Stimulated activated CD4-positive, alpha-beta T cell treated with anti-CD3 and anti-CD28 coated beads, Interleukin-4, amount 100 ng/mL, for 48 hours (primary cell): ENCODE data around the gene SPDYE4.

Experiments used
- DNase-seq, 2 donors: peaks; one replicate each; pipeline ENCODE4 v3.0.0-alpha.2; 2020; ENCODE audit warnings: low read depth in 2 of 2

Gene SPDYE4

DNA sequence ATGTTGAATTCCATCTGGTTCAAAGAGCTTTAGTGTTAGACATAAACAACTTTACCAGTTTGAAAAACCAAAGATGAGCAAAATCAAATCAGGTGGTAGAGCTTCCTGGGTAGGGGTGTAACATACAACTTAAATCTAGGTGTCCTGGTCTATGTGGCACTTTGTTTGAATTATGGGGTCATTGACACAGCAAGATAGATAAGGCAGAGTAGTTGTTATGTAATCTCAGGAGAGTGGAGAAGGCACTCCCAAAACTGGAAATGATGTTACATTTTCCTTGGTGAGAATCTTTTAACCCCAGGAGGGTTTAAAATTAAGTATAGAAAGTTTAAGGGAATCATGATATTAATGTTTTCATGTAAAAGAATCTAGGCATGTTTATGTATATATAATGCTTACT lies 45.6 kb downstream of the SPDYE4 start:
- DNase-seq, result no peak

DNA sequence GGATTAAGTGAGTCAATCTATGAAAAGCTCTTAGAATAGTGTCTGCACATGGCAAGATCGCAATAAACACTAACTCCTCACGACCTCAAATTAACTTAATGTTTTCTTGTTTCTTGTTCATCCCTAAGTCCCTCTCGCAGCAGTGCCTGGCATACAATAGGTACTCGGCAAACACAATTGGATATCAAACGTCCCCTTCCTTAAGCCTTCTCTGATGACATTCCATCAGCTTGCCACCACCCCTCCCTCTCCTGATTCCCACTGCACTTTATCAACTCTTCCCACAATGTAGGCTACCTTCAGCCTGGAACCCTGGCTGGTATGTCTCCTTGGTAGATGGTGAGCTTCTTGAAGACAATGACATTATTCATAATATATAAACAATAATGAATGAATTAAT lies 47.1 kb downstream of the SPDYE4 start:
- no peak for DNase-seq

DNA sequence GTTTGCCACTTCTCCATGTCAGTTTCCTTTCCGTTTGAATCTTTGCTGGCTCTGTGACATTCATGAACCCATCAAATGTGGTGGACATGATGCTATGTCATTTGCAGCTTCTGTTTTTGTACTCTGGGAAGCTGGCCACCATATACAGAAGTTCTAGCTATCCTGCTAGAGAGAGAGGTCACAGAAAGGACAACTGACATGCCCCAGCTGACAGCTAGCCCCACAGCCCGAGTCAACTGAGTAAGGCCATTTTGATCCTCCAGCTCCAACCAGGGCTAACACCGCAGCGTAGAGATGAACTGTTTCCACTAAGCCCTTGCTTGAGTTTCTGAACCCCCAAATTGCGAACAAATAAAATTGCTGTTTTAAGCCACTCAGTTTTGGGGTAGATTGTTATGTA lies 47.5 kb downstream of the SPDYE4 start:
- DNase-seq, result no peak

DNA sequence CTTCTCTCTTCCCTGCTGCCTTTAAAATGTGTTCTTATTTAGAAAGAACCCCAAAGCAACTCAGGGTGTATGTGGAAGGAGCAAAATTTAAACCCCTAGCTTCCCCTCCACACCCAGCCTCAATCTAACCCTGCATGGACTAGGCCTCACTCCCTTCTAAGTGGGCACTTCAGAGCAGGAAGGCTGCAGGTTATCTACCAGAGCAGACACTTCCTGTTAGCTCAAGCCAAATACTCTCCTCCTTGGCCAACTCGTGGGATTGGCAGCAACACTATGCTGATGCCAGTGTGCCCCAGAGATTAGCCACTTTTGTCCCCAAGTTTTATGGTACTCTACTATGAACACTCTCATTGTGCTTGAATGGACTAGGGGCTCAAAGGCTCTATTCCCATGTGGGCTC lies 49.3 kb downstream of the SPDYE4 start:
- no peak for DNase-seq

DNA sequence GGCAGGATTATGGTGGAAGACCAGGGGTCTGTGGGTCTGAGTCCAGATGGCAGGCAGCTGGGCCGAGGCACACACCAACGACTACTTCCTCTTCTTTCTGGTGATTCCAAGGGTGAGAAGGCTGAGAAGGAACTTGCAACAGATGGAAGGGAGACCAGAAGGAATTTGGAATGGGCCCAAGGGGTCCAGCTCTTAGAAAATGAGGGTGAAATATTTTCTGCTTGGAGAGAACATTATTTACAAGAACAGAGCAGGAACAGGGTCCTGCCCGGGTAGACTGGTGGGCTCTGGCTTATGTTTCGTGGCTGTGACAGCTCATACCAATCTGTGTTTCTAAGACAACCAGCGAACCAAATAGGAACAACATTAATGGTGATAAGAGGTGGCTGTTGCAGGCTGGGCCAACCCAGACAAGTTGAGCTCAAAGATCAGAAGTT lies 50.3 kb downstream of the SPDYE4 start:
- DNase-seq, result no peak

DNA sequence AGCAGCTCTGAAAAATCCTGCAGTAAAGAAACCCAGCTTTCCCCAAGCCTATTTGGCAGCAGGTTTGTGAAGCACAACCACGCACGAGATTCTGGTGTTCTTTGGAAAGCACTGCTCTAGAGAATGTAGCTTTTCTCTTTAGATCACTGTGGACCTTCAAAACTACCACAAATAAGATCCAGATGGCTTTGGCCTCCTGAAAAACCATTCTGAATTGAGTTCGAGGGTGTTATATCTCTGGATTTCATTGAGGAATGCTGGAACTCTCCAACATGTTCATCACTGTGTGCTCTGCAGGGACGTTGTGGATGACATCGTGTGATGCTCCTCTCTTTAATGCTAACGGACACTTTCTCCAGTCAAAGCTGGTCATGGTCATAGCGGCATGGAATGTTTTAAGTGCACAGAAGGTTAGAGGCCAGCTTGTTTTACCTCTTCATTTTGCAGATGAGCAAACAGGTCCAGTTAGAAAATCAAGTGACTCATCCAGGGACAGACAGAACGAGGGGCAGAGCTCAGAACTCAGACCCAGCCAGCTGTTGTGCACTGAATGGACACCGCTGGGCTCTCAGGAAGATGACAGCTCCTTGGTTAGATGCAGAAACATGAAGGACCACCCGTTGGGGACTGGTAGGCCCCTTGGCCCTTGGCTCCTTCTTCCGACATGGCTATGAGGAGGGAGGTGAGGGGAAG lies 50.9 kb downstream of the SPDYE4 start:
- DNase-seq, result no peak

DNA sequence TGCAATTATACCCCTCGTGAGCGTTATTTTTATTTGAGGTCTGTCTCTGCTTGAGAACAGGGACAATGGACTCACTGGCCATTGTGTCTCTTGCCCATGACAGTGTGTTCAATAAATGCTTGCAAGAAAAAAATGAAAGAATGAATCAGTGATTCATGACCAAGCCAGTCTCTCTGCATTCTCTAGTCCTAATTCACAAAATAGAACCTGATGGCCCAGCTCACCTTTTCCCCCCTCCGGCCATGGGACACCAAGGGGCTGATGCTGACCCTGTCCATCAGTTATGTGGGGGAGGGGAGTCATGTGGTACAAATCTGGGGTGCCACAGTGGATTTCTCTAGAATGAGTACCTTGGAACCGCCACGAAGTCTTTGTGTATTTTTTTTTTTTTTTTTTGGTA lies 51.9 kb downstream of the SPDYE4 start:
- no peak for DNase-seq

DNA sequence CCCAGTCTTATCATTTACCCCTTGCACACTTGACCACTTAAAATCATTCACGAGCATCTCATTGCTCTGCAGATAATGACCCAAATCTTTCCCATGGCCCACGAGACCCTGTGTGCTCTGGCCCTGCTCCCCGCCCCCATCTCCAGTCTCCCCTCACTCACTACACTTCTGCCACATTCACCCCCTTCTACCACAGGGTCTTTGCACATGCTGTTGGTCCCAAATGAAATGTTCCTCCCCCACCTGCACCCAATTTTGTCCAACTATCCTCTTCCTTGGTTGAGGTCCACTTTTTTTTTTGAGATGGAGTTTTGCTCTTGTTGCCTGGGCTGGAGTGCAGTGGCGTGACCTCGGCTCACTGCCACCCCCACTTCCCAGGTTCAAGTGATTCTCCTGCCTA lies 52.9 kb downstream of the SPDYE4 start:
- DNase-seq, result no peak

DNA sequence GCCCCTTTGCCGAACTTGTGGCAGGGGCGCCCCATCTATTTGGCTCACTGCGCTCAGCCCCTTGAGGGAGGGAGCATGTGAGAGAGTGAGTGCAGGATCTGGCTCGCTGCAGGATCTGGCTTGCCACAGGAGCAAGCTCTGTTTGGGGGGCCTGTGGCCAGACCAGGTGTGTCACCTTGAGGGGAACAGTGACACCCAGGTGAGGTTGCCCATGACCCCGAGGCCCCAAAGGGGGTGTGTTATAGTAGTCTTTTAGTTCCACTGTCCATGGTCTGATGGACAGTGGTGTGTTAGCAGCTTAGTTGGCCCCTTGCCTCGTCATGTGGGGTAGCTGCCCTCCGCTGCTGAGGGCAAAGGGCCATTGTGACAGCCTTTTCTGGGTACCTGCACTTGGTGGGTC lies 55.3 kb downstream of the SPDYE4 start:
- DNase-seq, result no peak

DNA sequence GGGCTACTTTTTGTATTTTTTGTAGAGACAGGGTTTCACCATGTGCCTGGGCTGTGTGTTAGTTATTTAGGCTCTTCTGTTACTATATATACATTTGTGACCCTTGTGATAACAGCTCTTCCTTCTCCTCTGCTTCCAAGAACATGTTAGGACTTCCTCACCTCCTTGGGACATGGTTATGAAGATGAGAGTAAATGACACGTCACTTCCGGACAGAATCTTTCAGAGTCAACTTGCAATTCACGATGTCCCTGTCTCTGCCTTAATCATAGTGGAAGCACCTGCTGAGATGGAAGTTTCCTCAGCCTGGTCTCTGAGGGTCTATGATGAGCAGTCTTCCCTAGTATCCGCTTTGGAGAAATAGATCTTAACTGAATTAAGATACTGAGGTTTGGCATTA lies 56.6 kb downstream of the SPDYE4 start:
- no peak for DNase-seq

DNA sequence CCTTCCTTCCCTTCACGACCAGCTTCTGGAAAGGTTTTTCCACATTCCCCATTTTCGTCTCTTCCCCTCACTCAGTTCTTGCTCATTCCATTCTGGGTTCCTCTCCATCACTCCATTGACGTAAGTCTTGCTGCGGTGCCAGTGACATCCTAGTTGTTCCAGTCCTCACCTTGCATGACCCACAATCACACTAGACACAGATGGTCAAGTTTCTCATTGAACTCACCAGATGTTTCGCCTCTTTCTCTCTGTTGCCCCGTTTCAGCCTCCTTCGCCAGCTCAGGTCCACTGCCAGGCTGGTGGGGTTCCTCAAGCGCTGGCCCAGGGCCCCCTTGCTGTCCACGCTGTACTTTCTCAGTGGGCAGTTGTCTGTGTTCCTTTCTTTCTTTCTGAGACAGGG lies 57.1 kb downstream of the SPDYE4 start:
- no peak for DNase-seq
